Endothelial cell (in vitro differentiated cells): ENCODE results near the gene HDLBP. TPM values are rescaled to one million over a fixed set of nuclear protein-coding genes. Genes with fewer than 3 reads are reported as not detected.

Source experiments
- DNase-seq: peaks from one replicate; pipeline ENCODE4 v3.0.0; 2021; ENCODE audit warnings: low spot score
- H3K27ac Mint-ChIP-seq: one replicate; pipeline ENCODE4 v1.8.0; 2021; ENCODE audit warnings: mixed read lengths, inconsistent platforms; ENCODE audit not compliant: unreplicated experiment
- H3K27me3 Mint-ChIP-seq: one replicate; pipeline ENCODE4 v1.8.0; 2021; ENCODE audit warnings: mild to moderate bottlenecking, moderate library complexity, mixed read lengths, inconsistent platforms; ENCODE audit not compliant: unreplicated experiment
- H3K36me3 Mint-ChIP-seq: one replicate; pipeline ENCODE4 v1.8.0; 2021; ENCODE audit warnings: mild to moderate bottlenecking, low read depth, mixed read lengths, inconsistent platforms; ENCODE audit not compliant: unreplicated experiment
- H3K4me1 Mint-ChIP-seq: one replicate; pipeline ENCODE4 v1.8.0; 2021; ENCODE audit warnings: mild to moderate bottlenecking, mixed read lengths, inconsistent platforms; ENCODE audit not compliant: unreplicated experiment
- H3K4me3 Mint-ChIP-seq: one replicate; pipeline ENCODE4 v1.8.0; 2021; ENCODE audit warnings: mild to moderate bottlenecking, mixed read lengths, inconsistent platforms; ENCODE audit not compliant: unreplicated experiment
- H3K9me3 Mint-ChIP-seq: one replicate; pipeline ENCODE4 v1.8.0; 2021; ENCODE audit warnings: mixed read lengths, inconsistent platforms; ENCODE audit not compliant: unreplicated experiment
- total RNA-seq: library from RNA; stranded (reverse); fragmentation: NEBNext Ultra II Directional; extraction: Animal tissue kit (Norgen Biotek cat#: 25700); gene quantifications from one replicate; pipeline ENCODE4 v1.2.1, GENCODE V29; 2021; ENCODE audit not compliant: unreplicated experiment
- TF ChIP-seq, protein P1 (sequence below): fragments of 200-600 bp; sonication (generic); IDR thresholded peaks from one replicate; pipeline ENCODE4 v1.5.0; 2021; ENCODE audit warnings: antibody characterized with exemption; ENCODE audit not compliant: unreplicated experiment

HDLBP gene
- total RNA-seq, 1 donor from 2014 or later: 364 TPM

DNA sequence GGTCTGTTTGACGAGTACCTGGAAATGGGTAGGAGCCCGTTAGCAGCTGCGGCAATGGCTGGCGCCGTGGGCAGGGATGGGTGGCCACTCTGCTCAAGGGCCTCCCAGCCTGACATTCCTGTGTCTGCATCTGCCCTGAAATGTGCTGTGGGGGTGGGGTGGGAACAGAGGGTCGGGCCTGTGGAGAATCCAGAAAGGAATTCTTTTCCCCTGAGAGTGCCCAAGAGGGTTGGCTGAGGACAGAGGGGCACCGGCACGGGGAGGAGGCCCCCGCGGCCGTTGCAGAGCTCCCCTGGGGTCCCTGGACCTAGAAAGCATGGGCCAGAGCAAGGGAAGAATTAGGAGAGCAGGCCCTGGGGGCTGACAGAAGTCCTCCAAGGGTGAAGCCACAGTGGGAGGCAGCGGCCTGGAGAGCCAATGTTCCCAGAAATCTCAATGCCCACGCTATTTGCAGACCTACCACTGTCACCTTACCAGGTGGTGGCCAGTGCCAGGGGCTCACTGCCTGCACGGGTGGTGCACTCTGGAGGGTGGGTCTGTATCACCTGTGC, 99.2 kb downstream of the HDLBP start:
- Mint-ChIP-seq H3K27me3 (peaks cover 18% of the 10 kb centered on the region), H3K36me3 (peaks cover 5% of the 10 kb centered on the region), H3K4me1 (peaks cover 12% of the 10 kb centered on the region), H3K27ac (peak overlapping the region; percentile 30), H3K9me3 (no peaks in the 10 kb centered on the region), H3K4me3 (peak overlapping the region; percentile 47)
- DNase-seq: no peak
- TF ChIP-seq, protein P1, sequence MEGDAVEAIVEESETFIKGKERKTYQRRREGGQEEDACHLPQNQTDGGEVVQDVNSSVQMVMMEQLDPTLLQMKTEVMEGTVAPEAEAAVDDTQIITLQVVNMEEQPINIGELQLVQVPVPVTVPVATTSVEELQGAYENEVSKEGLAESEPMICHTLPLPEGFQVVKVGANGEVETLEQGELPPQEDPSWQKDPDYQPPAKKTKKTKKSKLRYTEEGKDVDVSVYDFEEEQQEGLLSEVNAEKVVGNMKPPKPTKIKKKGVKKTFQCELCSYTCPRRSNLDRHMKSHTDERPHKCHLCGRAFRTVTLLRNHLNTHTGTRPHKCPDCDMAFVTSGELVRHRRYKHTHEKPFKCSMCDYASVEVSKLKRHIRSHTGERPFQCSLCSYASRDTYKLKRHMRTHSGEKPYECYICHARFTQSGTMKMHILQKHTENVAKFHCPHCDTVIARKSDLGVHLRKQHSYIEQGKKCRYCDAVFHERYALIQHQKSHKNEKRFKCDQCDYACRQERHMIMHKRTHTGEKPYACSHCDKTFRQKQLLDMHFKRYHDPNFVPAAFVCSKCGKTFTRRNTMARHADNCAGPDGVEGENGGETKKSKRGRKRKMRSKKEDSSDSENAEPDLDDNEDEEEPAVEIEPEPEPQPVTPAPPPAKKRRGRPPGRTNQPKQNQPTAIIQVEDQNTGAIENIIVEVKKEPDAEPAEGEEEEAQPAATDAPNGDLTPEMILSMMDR: no peak

DNA sequence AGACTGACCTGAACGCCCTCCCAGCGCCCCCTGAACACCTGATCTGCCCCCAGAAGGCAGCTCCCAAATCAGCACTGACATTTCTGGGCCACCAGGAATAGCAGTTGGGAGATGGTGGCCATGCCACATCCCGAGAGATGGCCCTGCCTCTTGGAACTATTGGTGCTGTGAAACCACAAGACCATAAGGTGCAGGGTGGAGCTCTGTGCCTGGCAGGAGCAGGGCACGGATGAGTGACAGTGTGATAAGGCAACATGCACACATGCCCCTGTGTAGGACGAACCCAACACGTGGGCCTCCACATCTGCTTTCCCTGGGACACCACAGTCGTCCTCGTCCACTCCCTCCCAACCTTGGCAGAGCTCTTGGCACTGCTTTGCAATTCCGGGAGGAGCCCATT, 100.1 kb downstream of the HDLBP start:
- no peaks in the 10 kb centered on the region for H3K9me3 Mint-ChIP-seq
- TF ChIP-seq, protein P1: no peak
- no peak overlapping the region for H3K4me3 Mint-ChIP-seq
- peaks cover 20% of the 10 kb centered on the region for H3K27me3 Mint-ChIP-seq
- DNase-seq: no peak
- H3K27ac Mint-ChIP-seq: no peak overlapping the region
- H3K4me1 Mint-ChIP-seq: peaks cover 12% of the 10 kb centered on the region
- peaks cover 5% of the 10 kb centered on the region for H3K36me3 Mint-ChIP-seq

DNA sequence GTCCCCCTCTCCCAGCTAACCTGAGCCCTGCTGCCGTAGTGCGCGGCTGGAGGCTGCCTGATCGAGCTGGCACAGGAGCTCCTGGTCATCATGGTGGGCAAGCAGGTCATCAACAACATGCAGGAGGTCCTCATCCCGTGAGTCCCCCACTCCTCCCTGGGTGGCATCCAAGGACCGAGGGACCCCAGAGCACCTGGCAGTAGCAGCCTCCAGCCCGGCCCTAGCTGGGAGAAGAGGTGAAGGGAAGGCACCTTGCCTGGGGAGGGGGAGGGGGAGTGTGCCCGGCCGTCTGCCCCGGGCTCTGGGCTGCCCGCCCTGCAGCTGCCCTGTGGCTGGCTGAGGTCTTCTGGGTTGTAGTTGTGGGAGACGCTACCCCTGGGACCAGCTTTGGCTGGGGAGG, 100.7 kb downstream of the HDLBP start:
- H3K4me3 Mint-ChIP-seq: no peak overlapping the region
- no peak overlapping the region for H3K27ac Mint-ChIP-seq
- H3K9me3 Mint-ChIP-seq: no peaks in the 10 kb centered on the region
- DNase-seq: no peak
- peaks cover 5% of the 10 kb centered on the region for H3K36me3 Mint-ChIP-seq
- peaks cover 12% of the 10 kb centered on the region for H3K4me1 Mint-ChIP-seq
- TF ChIP-seq, protein P1: no peak
- H3K27me3 Mint-ChIP-seq: peaks cover 21% of the 10 kb centered on the region

DNA sequence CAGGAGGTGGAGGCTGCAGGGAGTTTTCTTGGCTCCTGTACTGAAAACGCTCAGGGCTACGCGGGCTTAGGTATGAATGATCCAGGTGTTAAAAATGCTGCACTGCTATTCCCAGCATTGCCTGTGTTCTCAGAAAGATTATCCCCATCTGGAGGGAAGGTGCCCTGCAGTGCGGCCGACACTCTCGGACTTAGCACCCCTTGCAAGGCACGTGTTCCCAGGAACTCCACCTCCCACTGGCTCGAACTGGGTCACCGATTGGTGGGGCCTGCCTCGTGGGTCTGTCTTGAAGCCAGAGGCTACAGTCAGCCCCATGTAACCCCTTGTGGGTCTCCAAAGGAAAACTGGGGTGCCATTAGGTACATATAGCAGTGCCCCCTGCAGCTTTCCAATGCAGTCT, 101.3 kb downstream of the HDLBP start:
- TF ChIP-seq, protein P1: no peak
- DNase-seq: no peak
- Mint-ChIP-seq H3K4me3 (no peak overlapping the region), H3K27me3 (peaks cover 21% of the 10 kb centered on the region), H3K9me3 (no peaks in the 10 kb centered on the region), H3K36me3 (peaks cover 5% of the 10 kb centered on the region), H3K4me1 (peaks cover 11% of the 10 kb centered on the region), H3K27ac (no peak overlapping the region)

DNA sequence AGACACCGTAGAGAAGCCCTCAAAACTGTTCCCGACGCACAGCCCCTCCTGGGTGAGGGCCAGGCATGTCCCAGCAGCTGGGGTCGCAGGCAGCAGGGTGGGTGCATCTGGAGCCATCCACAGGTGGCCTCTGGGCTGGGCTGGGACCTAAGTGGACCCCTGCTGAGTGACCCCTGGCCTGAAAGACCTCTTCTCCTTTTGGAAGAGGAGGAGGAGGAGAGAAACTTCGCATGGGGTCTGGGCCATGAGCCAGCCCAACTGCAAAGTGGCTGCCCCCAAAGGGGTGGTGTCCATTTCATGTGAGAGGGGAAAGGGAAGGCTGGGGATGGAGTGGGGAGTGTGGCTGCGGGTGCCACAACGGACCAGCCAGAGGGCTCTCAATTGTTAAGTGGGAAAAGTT, 101.9 kb downstream of the HDLBP start:
- no peaks in the 10 kb centered on the region for H3K9me3 Mint-ChIP-seq
- peaks cover 2% of the 10 kb centered on the region for H3K36me3 Mint-ChIP-seq
- H3K27me3 Mint-ChIP-seq: peaks cover 22% of the 10 kb centered on the region
- no peak overlapping the region for H3K4me3 Mint-ChIP-seq
- no peak for DNase-seq
- H3K4me1 Mint-ChIP-seq: peaks cover 4% of the 10 kb centered on the region
- no peak overlapping the region for H3K27ac Mint-ChIP-seq
- TF ChIP-seq, protein P1: no peak
